ENCODE results near the gene RPRD1B. TPM values are rescaled to one million over a fixed set of nuclear protein-coding genes. Genes with fewer than 3 reads are reported as not detected.

The RPRD1B gene
- total and polyA plus RNA-seq, 2 of the 13 experiments (the other 11 are each of a cell fraction or from before 2014, with no cell fraction given): 31.1 to 41.5 TPM

GRCh38 chr20:38113401-38114325 is 80.1 kb downstream of the RPRD1B start (continued):
- no peak for TF ChIP-seq ZBTB44 (CRISPR knock-in tag; IDR thresholded peaks at IDR 0.05)
- no peak for TF ChIP-seq ZNF614 (CRISPR knock-in tag; IDR thresholded peaks at IDR 0.05; ENCODE audit: borderline replicate concordance)
- TF ChIP-seq MAX (IDR thresholded peaks at IDR 0.05): peak; percentile 46; the same call in 1 of the 2 replicates
- no peak for TF ChIP-seq U2AF2 (IDR thresholded peaks at IDR 0.05; ENCODE audit: low read depth, low read length)
- TF ChIP-seq ZFP37 (CRISPR knock-in tag; IDR thresholded peaks at IDR 0.05; ENCODE audit: borderline replicate concordance): no peak
- no peak for TF ChIP-seq SIX1 (CRISPR knock-in tag; IDR thresholded peaks at IDR 0.05; ENCODE audit: borderline replicate concordance)
- TF ChIP-seq MLLT10 (CRISPR knock-in tag; IDR thresholded peaks at IDR 0.05): no peak
- no peak for TF ChIP-seq ZNF34 (CRISPR knock-in tag; IDR thresholded peaks at IDR 0.05; ENCODE audit: borderline replicate concordance)
- TF ChIP-seq ZFP1 (CRISPR knock-in tag; IDR thresholded peaks at IDR 0.05): no peak
- TF ChIP-seq MTF1 (CRISPR knock-in tag; IDR thresholded peaks at IDR 0.05): no peak
- no peak for TF ChIP-seq HHEX (CRISPR knock-in tag; IDR thresholded peaks at IDR 0.05)
- TF ChIP-seq ZNF784 (CRISPR knock-in tag; IDR thresholded peaks at IDR 0.05; ENCODE audit: borderline replicate concordance): no peak
- TF ChIP-seq CENPX (CRISPR knock-in tag; IDR thresholded peaks at IDR 0.05): 0 out of 2 replicates have a peak, but pooled peaks have one; percentile 8
- TF ChIP-seq ZMYM3 (CRISPR knock-in tag; IDR thresholded peaks at IDR 0.05): no peak
- no peak for TF ChIP-seq KMT2A (CRISPR knock-in tag; IDR thresholded peaks at IDR 0.05)
- TF ChIP-seq DBP (CRISPR knock-in tag; IDR thresholded peaks at IDR 0.05; ENCODE audit: not compliant biosample characterization): no peak
- no peak for TF ChIP-seq KIAA2018 (CRISPR knock-in tag; IDR thresholded peaks at IDR 0.05; ENCODE audit: borderline replicate concordance)
- TF ChIP-seq ZBTB1 (CRISPR knock-in tag; IDR thresholded peaks at IDR 0.05; ENCODE audit: borderline replicate concordance): no peak
